ENCODE measurements around the gene GREM1.

The GREM1 gene

DNA sequence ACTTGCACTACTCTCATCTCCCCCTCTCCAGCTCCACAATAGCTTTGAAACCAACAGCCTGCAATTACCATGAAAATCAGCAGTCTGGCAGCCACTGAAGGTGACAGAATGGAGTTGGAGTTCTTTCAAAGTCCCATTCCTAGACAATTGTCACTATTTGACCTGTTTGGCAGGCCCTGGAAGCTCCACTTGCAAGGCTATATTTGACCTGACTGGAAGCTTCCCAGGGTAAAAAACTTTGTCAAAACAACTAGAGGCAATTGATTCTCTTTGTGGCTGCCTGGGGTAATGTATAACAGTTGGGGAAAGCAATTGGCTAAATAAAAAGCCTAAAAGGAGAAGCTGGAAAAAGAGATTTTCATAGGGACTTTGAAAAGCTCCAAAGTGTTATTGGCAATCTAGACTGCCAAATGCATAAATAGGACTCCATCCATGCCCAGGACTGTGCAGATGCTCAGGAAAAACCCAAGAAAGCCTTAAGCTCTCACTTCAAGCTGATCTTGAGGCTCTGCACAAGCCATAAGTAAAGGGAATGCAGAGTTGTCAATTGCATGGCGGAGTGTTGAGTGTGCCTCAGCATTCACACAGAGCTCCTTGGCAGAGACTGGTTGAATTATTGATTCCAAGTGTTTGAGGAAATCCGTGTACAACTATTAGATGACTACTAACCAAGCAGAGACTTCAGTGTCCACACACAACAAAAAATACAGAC, 18.3 kb downstream of the GREM1 start:
- CTCF ChIA-PET = interaction anchor here (1.6 to 2.2 kb wide), 2 partner anchors 13 to 85 kb away, joined by 6 to 7 read pairs; no protein-coding TSS in a partner anchor
- POLR2A ChIA-PET = no interaction called here
- no peak for DNase-seq (ENCODE audit: extremely low spot score)
- TF ChIP-seq, protein P1, sequence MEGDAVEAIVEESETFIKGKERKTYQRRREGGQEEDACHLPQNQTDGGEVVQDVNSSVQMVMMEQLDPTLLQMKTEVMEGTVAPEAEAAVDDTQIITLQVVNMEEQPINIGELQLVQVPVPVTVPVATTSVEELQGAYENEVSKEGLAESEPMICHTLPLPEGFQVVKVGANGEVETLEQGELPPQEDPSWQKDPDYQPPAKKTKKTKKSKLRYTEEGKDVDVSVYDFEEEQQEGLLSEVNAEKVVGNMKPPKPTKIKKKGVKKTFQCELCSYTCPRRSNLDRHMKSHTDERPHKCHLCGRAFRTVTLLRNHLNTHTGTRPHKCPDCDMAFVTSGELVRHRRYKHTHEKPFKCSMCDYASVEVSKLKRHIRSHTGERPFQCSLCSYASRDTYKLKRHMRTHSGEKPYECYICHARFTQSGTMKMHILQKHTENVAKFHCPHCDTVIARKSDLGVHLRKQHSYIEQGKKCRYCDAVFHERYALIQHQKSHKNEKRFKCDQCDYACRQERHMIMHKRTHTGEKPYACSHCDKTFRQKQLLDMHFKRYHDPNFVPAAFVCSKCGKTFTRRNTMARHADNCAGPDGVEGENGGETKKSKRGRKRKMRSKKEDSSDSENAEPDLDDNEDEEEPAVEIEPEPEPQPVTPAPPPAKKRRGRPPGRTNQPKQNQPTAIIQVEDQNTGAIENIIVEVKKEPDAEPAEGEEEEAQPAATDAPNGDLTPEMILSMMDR (IDR thresholded peaks at IDR 0.05; ENCODE audit: control extremely low read depth, extremely low read depth, low read depth, missing control alignments) = no peak

- DNase-seq (ENCODE audit: extremely low spot score) = no peak
- TF ChIP-seq, protein P1 (IDR thresholded peaks at IDR 0.05; ENCODE audit: control extremely low read depth, extremely low read depth, low read depth, missing control alignments) = no peak
- CTCF ChIA-PET = interaction anchor here (1.6 to 2.2 kb wide), 2 partner anchors 14 to 86 kb away, joined by 6 to 7 read pairs; no protein-coding TSS in a partner anchor
- POLR2A ChIA-PET = no interaction called here
Measured at GRCh38 chr15:32736701-32737061, 18.9 kb downstream of the GREM1 start.

- CTCF ChIA-PET = no interaction called here
- TF ChIP-seq, protein P1 (IDR thresholded peaks at IDR 0.05; ENCODE audit: control extremely low read depth, extremely low read depth, low read depth, missing control alignments) = no peak
- no peak for DNase-seq (ENCODE audit: extremely low spot score)
- POLR2A ChIA-PET = no interaction called here
Measured at GRCh38 chr15:32737304-32737703, 19.5 kb downstream of the GREM1 start.

DNA sequence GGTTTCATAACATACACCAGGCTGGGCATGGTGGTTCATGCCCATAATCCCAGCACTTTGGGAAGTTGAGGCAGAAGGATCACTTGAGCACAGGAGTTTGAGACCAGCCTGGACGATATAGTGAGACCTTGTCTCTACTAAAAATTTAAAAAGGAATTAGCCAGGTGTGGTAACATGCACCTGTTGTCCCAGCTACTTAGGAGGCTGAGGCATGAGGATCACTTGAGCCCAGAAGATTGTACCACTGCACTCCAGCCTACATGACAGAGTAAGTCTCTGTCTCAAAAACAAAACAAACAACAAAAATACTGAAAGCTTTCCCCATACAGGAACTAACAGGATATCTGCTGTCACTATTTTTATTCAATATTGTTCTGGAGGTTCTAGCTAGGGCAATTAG, 20.9 kb downstream of the GREM1 start:
- TF ChIP-seq, protein P1 (IDR thresholded peaks at IDR 0.05; ENCODE audit: control extremely low read depth, extremely low read depth, low read depth, missing control alignments) = no peak
- no peak for DNase-seq (ENCODE audit: extremely low spot score)
- CTCF ChIA-PET = no interaction called here
- POLR2A ChIA-PET = no interaction called here

- POLR2A ChIA-PET = no interaction called here
- DNase-seq (ENCODE audit: extremely low spot score) = no peak
- TF ChIP-seq, protein P1 (IDR thresholded peaks at IDR 0.05; ENCODE audit: control extremely low read depth, extremely low read depth, low read depth, missing control alignments) = no peak
- CTCF ChIA-PET = no interaction called here
Measured at GRCh38 chr15:32739522-32740063, 21.8 kb downstream of the GREM1 start.

DNA sequence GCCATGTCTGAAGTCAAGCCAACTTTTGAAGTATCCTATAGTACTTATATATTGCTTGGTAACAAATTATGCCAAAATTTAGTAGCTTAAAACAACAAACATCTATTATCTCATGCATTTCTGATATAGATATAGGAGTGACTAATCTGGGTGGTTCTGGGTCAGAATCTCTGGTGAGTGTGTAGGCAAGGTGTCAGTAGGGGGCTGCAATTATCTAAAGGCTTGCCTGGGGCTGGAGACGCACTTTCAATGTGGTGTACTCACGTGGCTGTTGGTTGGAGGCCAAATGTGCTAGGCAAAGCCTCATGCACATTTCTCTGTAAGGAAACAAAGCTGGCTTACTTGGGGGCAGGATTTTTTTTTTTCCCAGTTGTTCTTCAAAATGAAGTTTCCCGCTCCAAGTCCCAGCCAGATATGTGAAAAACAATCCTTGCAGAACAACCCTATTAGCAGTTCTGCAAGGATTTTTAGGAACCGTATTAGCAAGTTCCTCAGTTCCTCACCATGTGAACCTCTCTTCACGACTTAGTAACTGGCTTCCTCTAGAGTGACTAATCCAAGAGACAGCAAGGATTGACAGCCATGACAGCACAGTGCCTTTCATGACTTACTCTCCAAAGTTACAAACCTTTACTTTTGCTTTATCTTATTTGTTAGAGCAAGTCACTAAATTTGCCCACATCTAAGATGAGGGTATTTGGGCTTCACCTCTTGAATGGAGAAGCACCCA, 25.8 kb downstream of the GREM1 start:
- ChIA-PET CTCF (interaction anchor here (0.9 to 1.6 kb wide), 2 partner anchors 13 to 99 kb away, joined by 3 to 6 read pairs; no protein-coding TSS in a partner anchor), POLR2A (no interaction called here)
- TF ChIP-seq, protein P1 (IDR thresholded peaks at IDR 0.05; ENCODE audit: control extremely low read depth, extremely low read depth, low read depth, missing control alignments) = no peak
- no peak for DNase-seq (ENCODE audit: extremely low spot score)
